Sigmoid colon (tissue), 4 donors: ENCODE measurements around the gene ZNF654.

ENCODE experiments used
- CTCF ChIP-seq, 4 experiments: fragments of 450-650 bp in 3 of 4; fragments of 200-600 bp in 1 of 4; IDR thresholded peaks; one replicate each; pipeline ENCODE4 v1.5.1; 2016 to 2019; ENCODE audit warnings: antibody characterized with exemption in 4 of 4, mild to moderate bottlenecking in 3 of 4, moderate library complexity in 2 of 4
- POLR2A ChIP-seq, 2 donors: fragments of 450-650 bp; IDR thresholded peaks; one replicate each; pipeline ENCODE4 v1.6.1; 2016; ENCODE audit warnings: antibody characterized with exemption in 2 of 2, mild to moderate bottlenecking in 2 of 2, moderate library complexity in 2 of 2
- POLR2AphosphoS5 ChIP-seq, 4 donors: sonication (generic); formaldehyde crosslinking; IDR thresholded peaks; one replicate each; pipeline ENCODE4 v1.6.1; 2017; ENCODE audit warnings: antibody characterized with exemption in 4 of 4

DNA sequence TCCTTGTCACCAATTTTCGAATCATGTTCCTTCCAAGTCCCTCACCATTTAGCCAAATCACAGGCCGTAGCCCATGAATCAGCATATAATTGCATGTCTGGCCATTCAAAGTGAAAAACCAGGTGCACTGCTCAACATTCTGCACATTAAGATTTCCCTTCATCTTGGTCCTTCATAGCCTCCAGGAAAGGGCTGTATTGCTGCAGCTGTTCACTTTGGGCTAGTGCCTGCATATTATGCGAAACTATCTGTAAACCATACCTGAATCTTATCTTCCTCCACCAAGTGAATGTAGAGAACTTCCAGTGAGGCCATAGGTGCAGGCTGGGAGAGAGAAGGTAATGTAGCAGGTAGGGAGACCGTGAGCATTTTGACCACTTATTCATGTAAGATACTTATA is 18.5 kb upstream of the ZNF654 start:
- TF ChIP-seq POLR2A (IDR thresholded peaks at IDR 0.05), result no peak
- no peak for TF ChIP-seq POLR2AphosphoS5 (IDR thresholded peaks at IDR 0.05)
- no peak for TF ChIP-seq CTCF (IDR thresholded peaks at IDR 0.05)
